Measurements from ENCODE around the gene KIAA1217. TPM values are rescaled to one million over a fixed set of nuclear protein-coding genes. Genes with fewer than 3 reads are reported as not detected.

Gene KIAA1217
- polyA plus RNA-seq, 1 donor from 2014 or later, result 0.22 TPM

DNA sequence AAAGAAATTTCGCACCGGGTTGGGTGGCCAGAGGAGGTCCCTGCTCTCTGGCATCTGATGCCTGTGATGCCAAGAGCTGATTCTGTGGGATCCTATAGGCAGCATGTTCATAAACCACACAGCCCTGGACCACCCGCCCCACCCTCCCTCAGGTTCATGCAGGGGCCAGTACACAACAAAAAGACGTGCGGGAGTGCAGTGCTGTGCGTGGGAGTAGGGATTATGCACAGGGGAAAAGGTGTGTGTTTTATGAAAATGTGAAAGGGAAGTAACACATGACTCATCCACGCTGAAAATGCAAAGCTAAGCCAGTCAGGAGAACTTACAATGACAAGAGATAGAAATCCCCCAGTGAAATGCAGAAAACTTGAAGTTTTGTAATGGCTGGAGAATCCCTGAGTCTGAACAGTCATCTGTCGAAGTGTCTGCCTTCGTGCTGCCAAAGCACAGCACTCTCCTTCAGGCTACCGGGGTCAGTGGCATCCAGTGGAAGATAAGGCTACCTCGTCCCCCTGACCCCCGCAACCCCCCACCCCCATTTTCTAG is 1.1 kb downstream of the KIAA1217 start:
- no peaks in the 10 kb centered on the region for H3K79me2 ChIP-seq (replicated peaks; ENCODE audit: insufficient read depth, low read length)
- H4K20me1 ChIP-seq (ENCODE audit: insufficient read depth), result no peaks in the 10 kb centered on the region
- no peaks in the 10 kb centered on the region for H3K9me2 ChIP-seq (ENCODE audit: insufficient read depth, low read length)
- no peaks in the 10 kb centered on the region for H3F3A ChIP-seq (ENCODE audit: insufficient read depth, low read length, poor library complexity, severe bottlenecking)
- H3K36me3 ChIP-seq (ENCODE audit: insufficient read depth, low read length), result no peaks in the 10 kb centered on the region
- no peak overlapping the region for H3K27ac ChIP-seq (ENCODE audit: low read length)
- H3K27me3 ChIP-seq (ENCODE audit: insufficient read depth, low read depth, low read length), result no peaks in the 10 kb centered on the region
- peak overlapping the region; percentile 58 for H3K4me3 ChIP-seq (ENCODE audit: low read length)
- peak overlapping the region; percentile 12 for H3K4me2 ChIP-seq (ENCODE audit: low read length)
- H3K9ac ChIP-seq (ENCODE audit: low read length), result peak overlapping the region; percentile 3
- no peaks in the 10 kb centered on the region for H3K9me3 ChIP-seq (ENCODE audit: low read length)
- H2AFZ ChIP-seq (ENCODE audit: low read depth, low read length), result no peak overlapping the region
- TF ChIP-seq EZH2 (IDR thresholded peaks at IDR 0.05; ENCODE audit: borderline replicate concordance, insufficient read depth, low read length, poor library complexity, severe bottlenecking) (no peak), SMC3 (conservative IDR thresholded peaks at IDR 0.05; ENCODE audit: poor library complexity) (no peak), RAD21 (conservative IDR thresholded peaks at IDR 0.05) (no peak), MXI1 (conservative IDR thresholded peaks at IDR 0.05; ENCODE audit: poor library complexity, severe bottlenecking) (no peak), TAF1 (IDR thresholded peaks at IDR 0.05; ENCODE audit: low read depth) (no peak), POLR2AphosphoS5 (IDR thresholded peaks at IDR 0.05) (no peak), EP300 (conservative IDR thresholded peaks at IDR 0.05; ENCODE audit: poor library complexity, severe bottlenecking) (no peak)
- TF ChIP-seq, protein P1, sequence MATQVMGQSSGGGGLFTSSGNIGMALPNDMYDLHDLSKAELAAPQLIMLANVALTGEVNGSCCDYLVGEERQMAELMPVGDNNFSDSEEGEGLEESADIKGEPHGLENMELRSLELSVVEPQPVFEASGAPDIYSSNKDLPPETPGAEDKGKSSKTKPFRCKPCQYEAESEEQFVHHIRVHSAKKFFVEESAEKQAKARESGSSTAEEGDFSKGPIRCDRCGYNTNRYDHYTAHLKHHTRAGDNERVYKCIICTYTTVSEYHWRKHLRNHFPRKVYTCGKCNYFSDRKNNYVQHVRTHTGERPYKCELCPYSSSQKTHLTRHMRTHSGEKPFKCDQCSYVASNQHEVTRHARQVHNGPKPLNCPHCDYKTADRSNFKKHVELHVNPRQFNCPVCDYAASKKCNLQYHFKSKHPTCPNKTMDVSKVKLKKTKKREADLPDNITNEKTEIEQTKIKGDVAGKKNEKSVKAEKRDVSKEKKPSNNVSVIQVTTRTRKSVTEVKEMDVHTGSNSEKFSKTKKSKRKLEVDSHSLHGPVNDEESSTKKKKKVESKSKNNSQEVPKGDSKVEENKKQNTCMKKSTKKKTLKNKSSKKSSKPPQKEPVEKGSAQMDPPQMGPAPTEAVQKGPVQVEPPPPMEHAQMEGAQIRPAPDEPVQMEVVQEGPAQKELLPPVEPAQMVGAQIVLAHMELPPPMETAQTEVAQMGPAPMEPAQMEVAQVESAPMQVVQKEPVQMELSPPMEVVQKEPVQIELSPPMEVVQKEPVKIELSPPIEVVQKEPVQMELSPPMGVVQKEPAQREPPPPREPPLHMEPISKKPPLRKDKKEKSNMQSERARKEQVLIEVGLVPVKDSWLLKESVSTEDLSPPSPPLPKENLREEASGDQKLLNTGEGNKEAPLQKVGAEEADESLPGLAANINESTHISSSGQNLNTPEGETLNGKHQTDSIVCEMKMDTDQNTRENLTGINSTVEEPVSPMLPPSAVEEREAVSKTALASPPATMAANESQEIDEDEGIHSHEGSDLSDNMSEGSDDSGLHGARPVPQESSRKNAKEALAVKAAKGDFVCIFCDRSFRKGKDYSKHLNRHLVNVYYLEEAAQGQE (IDR thresholded peaks at IDR 0.05; ENCODE audit: borderline replicate concordance), result no peak
- TF ChIP-seq, protein P2, sequence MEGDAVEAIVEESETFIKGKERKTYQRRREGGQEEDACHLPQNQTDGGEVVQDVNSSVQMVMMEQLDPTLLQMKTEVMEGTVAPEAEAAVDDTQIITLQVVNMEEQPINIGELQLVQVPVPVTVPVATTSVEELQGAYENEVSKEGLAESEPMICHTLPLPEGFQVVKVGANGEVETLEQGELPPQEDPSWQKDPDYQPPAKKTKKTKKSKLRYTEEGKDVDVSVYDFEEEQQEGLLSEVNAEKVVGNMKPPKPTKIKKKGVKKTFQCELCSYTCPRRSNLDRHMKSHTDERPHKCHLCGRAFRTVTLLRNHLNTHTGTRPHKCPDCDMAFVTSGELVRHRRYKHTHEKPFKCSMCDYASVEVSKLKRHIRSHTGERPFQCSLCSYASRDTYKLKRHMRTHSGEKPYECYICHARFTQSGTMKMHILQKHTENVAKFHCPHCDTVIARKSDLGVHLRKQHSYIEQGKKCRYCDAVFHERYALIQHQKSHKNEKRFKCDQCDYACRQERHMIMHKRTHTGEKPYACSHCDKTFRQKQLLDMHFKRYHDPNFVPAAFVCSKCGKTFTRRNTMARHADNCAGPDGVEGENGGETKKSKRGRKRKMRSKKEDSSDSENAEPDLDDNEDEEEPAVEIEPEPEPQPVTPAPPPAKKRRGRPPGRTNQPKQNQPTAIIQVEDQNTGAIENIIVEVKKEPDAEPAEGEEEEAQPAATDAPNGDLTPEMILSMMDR (IDR thresholded peaks at IDR 0.05; ENCODE audit: poor library complexity, severe bottlenecking), result no peak

DNA sequence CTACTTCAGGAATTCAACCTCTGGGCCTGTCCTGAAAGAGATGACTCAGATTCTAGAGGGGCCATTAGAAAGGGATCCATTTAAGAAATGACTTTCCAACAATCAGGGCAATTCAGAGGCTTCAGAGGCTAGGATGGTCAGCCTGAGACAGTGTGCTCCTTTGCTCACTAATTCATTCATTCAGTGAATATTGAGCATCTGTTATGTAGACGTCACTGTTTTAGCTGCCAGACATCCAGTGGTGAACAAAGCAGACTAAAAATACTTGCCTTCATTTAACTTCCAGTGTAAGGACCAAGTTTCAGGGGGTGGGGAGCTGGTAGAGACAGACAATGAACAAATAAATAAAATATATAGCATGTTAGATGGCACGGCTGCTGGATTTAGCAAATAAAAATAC is 1.6 kb downstream of the KIAA1217 start:
- Histone ChIP-seq H3K9me2 (ENCODE audit: insufficient read depth, low read length) (no peaks in the 10 kb centered on the region), H4K20me1 (ENCODE audit: insufficient read depth) (no peaks in the 10 kb centered on the region), H3K27ac (ENCODE audit: low read length) (no peak overlapping the region), H3K4me3 (ENCODE audit: low read length) (no peak overlapping the region), H3K9me3 (ENCODE audit: low read length) (no peaks in the 10 kb centered on the region), H3F3A (ENCODE audit: insufficient read depth, low read length, poor library complexity, severe bottlenecking) (no peaks in the 10 kb centered on the region), H3K79me2 (replicated peaks; ENCODE audit: insufficient read depth, low read length) (no peaks in the 10 kb centered on the region), H3K27me3 (ENCODE audit: insufficient read depth, low read depth, low read length) (no peaks in the 10 kb centered on the region), H2AFZ (ENCODE audit: low read depth, low read length) (no peak overlapping the region), H3K4me2 (ENCODE audit: low read length) (no peak overlapping the region), H3K9ac (ENCODE audit: low read length) (no peak overlapping the region), H3K36me3 (ENCODE audit: insufficient read depth, low read length) (no peaks in the 10 kb centered on the region)
- TF ChIP-seq SMC3 (conservative IDR thresholded peaks at IDR 0.05; ENCODE audit: poor library complexity) (no peak), EP300 (conservative IDR thresholded peaks at IDR 0.05; ENCODE audit: poor library complexity, severe bottlenecking) (no peak), TAF1 (IDR thresholded peaks at IDR 0.05; ENCODE audit: low read depth) (no peak), MXI1 (conservative IDR thresholded peaks at IDR 0.05; ENCODE audit: poor library complexity, severe bottlenecking) (no peak), EZH2 (IDR thresholded peaks at IDR 0.05; ENCODE audit: borderline replicate concordance, insufficient read depth, low read length, poor library complexity, severe bottlenecking) (no peak), RAD21 (conservative IDR thresholded peaks at IDR 0.05) (no peak), POLR2AphosphoS5 (IDR thresholded peaks at IDR 0.05) (no peak)
- TF ChIP-seq, protein P2 (IDR thresholded peaks at IDR 0.05; ENCODE audit: poor library complexity, severe bottlenecking), result no peak
- TF ChIP-seq, protein P1 (IDR thresholded peaks at IDR 0.05; ENCODE audit: borderline replicate concordance), result no peak
